ENCODE measurements around the gene AMZ2. TPM values are rescaled to one million over a fixed set of nuclear protein-coding genes. Genes with fewer than 3 reads are reported as not detected.

The AMZ2 gene
- total RNA-seq, 1 experiment from 2014 or later = 59.6 TPM

DNA sequence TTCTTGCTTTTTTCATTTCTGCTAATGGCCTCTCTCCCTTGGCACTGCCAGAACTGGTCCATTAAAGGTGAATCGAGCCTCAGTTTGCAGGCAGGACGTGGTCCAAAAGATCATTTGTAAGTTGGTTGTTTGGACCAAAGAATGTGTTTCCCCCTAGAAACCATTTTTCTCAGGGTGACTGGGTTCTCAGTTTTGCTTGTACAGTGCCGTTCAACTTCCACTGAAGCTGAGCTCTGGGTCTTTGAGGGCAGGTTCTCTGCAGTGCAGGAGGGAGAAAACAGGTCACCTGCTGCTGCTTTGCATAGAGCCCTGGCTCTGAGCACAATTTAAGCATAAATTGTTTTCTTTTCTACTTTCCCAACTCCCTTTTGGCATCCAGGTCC lies 9.0 kb upstream of the AMZ2 start:
- ATAC-seq = no peak
- H3K4me1 ChIP-seq (ENCODE audit: control insufficient read depth, insufficient read depth, low read length) = no peaks in the 10 kb centered on the region
- POLR2A ChIA-PET = no interaction called here

DNA sequence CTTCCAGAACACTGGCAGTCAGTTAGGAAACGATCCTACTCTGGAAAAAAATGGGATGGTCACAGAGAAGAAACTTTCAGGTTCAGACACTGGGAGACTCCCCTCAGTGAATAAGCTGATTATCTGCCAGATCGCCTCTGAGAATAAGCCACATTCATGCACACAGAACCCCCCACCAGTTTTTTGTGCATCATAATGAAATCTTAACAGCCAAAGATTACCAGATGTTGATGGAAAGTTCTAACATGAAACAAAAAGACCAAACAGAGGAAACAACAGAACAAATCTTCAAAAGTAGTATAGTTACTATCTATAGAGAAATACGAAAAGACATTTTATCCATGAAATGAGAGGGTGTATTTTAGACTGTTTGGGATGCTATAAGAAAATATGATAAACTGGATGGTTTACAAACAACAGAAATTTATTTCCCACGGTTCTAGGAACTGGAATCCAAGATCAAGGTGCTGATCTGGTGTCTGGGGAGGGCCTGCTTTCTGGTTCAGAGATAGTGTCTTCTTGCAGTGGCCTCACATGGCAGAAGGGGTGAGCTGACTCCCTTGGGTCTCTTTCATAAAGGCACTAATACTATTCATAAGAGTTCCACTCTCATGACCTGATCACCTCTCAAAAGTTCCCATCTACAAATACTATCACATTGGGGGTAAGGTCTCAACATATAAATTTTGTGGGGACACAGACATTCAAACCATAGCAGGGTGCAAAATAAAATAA lies 8.0 kb upstream of the AMZ2 start:
- no peak overlapping the region for H3K4me3 ChIP-seq (ENCODE audit: low read depth in 2 of 2, low read length in 2 of 2)
- no peak for DNase-seq (ENCODE audit: low read depth, low spot score)
- no peak for ATAC-seq
- ChIA-PET POLR2A (no interaction called here), CTCF (no interaction called here)
- in situ Hi-C loops (cut with HindIII; ENCODE audit: low pct_unique_long_range_greater_than_20kb, low sequenced_read_pairs) (no loop called here), intact Hi-C loops (cut with micrococcal nuclease; ENCODE audit: unreplicated experiment) (no loop called here)
- H3K27me3 ChIP-seq (ENCODE audit: control insufficient read depth, insufficient read depth, low read length) = no peaks in the 10 kb centered on the region
- H3K36me3 ChIP-seq (ENCODE audit: control insufficient read depth, insufficient read depth, low read length) = no peaks in the 10 kb centered on the region
- no peaks in the 10 kb centered on the region for H3K4me1 ChIP-seq (ENCODE audit: control insufficient read depth, insufficient read depth, low read length)
- no TSS peak for BruUV-seq (replicated peaks)
- no peak for TF ChIP-seq POLR2AphosphoS5 (IDR thresholded peaks at IDR 0.05; ENCODE audit: low read depth, low read length)
- no peak for TF ChIP-seq REST (IDR thresholded peaks at IDR 0.05; ENCODE audit: insufficient read depth in 1 of 2, low read depth in 2 of 2, low read length in 1 of 2)
- TF ChIP-seq CTCF (IDR thresholded peaks at IDR 0.05) = no peak
- TF ChIP-seq SIN3A (IDR thresholded peaks at IDR 0.05; ENCODE audit: borderline replicate concordance, insufficient read depth, low read depth, low read length) = no peak
- no peak for TF ChIP-seq TCF7L2 (IDR thresholded peaks at IDR 0.05; ENCODE audit: low read depth, low read length)
- no peaks in the 10 kb centered on the region for H3K9me3 ChIP-seq (ENCODE audit: control insufficient read depth, insufficient read depth, low read depth, low read length)
- no peak overlapping the region for H3K27ac ChIP-seq (ENCODE audit: low read length)

More for the DNA sequence above, 9.0 kb upstream of the AMZ2 start:
- H3K27ac ChIP-seq (ENCODE audit: low read length) = no peak overlapping the region
- TF ChIP-seq CTCF (IDR thresholded peaks at IDR 0.05) (no peak), POLR2AphosphoS5 (IDR thresholded peaks at IDR 0.05; ENCODE audit: low read depth, low read length) (no peak), TCF7L2 (IDR thresholded peaks at IDR 0.05; ENCODE audit: low read depth, low read length) (no peak), SIN3A (IDR thresholded peaks at IDR 0.05; ENCODE audit: borderline replicate concordance, insufficient read depth, low read depth, low read length) (no peak), REST (IDR thresholded peaks at IDR 0.05; ENCODE audit: insufficient read depth in 1 of 2, low read depth in 2 of 2, low read length in 1 of 2) (no peak)
- CTCF ChIA-PET = no interaction called here
- H3K4me3 ChIP-seq (ENCODE audit: low read depth in 2 of 2, low read length in 2 of 2) = no peak overlapping the region
- no TSS peak for BruUV-seq (replicated peaks)
- in situ Hi-C loops (cut with HindIII; ENCODE audit: low pct_unique_long_range_greater_than_20kb, low sequenced_read_pairs) = no loop called here
- H3K27me3 ChIP-seq (ENCODE audit: control insufficient read depth, insufficient read depth, low read length) = no peaks in the 10 kb centered on the region
- no peaks in the 10 kb centered on the region for H3K36me3 ChIP-seq (ENCODE audit: control insufficient read depth, insufficient read depth, low read length)
- no peaks in the 10 kb centered on the region for H3K9me3 ChIP-seq (ENCODE audit: control insufficient read depth, insufficient read depth, low read depth, low read length)
- no peak for DNase-seq (ENCODE audit: low read depth, low spot score)
- intact Hi-C loops (cut with micrococcal nuclease; ENCODE audit: unreplicated experiment) = no loop called here
